Measurements from ENCODE around the gene TOM1L2.
"Not testable (repeated sequence)": the region's sequence is repeated elsewhere in the genome, so short reads cannot be mapped to it uniquely, and the experiment has no call there.

TOM1L2 gene

DNA sequence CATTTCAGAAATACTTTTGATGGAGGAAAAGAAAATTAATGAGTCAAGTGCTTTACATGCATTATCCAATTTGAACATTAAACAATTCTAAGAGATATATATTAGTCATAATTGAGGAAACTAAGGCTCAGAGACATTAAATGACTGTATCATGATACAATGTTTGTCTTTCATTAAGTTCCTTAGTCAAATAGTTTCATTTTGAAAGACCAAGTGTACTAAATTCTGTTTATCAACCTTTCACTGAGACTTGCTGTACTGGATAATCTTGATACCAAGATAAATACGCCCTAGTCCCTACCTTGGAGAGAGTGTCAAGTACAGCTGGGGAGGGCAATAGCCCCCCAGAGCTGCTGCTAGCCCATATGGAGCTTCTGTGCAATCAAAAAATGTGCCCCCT, 24.2 kb downstream of the TOM1L2 start:
- H3K4me3 ChIP-seq (ENCODE audit: low read depth in 1 of 2, low read length in 2 of 2): no peak overlapping the region
- no peaks in the 10 kb centered on the region for H3K27me3 ChIP-seq (ENCODE audit: control insufficient read depth in 1 of 2, insufficient read depth in 2 of 2, low read length in 2 of 2)
- H3K9ac ChIP-seq (ENCODE audit: low read depth in 1 of 2, low read length in 2 of 2): no peak overlapping the region
- no peaks in the 10 kb centered on the region for H3K9me3 ChIP-seq (ENCODE audit: control insufficient read depth in 1 of 2, low read length in 2 of 2)
- H3K27ac ChIP-seq (ENCODE audit: low read depth, low read length): no peak overlapping the region
- H3K4me1 ChIP-seq (ENCODE audit: control insufficient read depth in 1 of 2, insufficient read depth in 2 of 2, low read length in 2 of 2): peaks cover 17 to 22% of the 10 kb centered on the region in 2 donors
- H3K36me3 ChIP-seq (ENCODE audit: control insufficient read depth in 1 of 2, insufficient read depth in 2 of 2, low read length in 2 of 2): no peaks in the 10 kb centered on the region

DNA sequence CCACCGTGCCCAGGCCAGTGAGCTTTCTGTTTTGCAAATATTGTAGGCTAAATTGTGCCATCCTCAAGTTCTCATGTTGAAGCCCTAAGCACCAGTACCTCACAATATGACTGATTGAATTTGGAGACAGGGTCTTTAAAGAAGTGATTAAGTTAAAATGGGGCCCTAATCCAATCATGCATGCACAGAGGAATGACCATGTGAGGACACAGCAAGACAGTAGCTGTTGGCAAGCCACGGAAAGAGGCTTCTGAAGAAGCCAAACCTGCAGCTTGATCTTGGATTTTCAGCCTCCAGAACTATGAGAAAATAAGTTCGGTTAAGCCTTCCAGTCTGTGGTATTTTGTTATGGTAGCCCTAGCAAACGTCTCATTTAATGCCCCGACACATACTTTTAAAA, 24.9 kb downstream of the TOM1L2 start:
- H3K9me3 ChIP-seq (ENCODE audit: control insufficient read depth in 1 of 2, low read length in 2 of 2): no peaks in the 10 kb centered on the region
- H3K4me1 ChIP-seq (ENCODE audit: control insufficient read depth in 1 of 2, insufficient read depth in 2 of 2, low read length in 2 of 2): peaks cover 22 to 29% of the 10 kb centered on the region in 2 donors
- H3K27me3 ChIP-seq (ENCODE audit: control insufficient read depth in 1 of 2, insufficient read depth in 2 of 2, low read length in 2 of 2): no peaks in the 10 kb centered on the region
- no peak overlapping the region for H3K9ac ChIP-seq (ENCODE audit: low read depth in 1 of 2, low read length in 2 of 2)
- H3K27ac ChIP-seq (ENCODE audit: low read depth, low read length): no peak overlapping the region
- H3K4me3 ChIP-seq (ENCODE audit: low read depth in 1 of 2, low read length in 2 of 2): no peak overlapping the region
- H3K36me3 ChIP-seq (ENCODE audit: control insufficient read depth in 1 of 2, insufficient read depth in 2 of 2, low read length in 2 of 2): no peaks in the 10 kb centered on the region

DNA sequence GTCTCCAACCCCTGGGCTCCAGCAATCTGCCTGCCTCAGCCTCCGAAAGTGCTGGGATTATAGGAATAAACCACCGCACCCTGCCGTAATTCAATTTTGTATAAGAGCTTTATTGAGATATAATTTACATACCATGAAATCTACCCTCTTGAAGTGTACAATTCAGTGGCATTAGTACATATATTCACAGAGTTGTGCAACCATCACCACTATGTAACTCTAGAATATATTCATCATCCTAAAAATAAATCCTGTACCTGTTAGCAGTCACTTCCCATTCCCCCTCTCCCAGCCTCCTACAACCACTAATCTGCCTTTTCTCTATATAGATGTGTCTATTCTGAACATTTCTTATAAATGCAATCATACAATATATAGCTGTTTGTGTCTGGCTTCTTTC, 26.1 kb downstream of the TOM1L2 start:
- Histone ChIP-seq H3K9ac (ENCODE audit: low read depth in 1 of 2, low read length in 2 of 2) (no peak overlapping the region), H3K36me3 (ENCODE audit: control insufficient read depth in 1 of 2, insufficient read depth in 2 of 2, low read length in 2 of 2) (no peaks in the 10 kb centered on the region), H3K27ac (ENCODE audit: low read depth, low read length) (no peak overlapping the region), H3K4me1 (ENCODE audit: control insufficient read depth in 1 of 2, insufficient read depth in 2 of 2, low read length in 2 of 2) (peaks cover 29 to 34% of the 10 kb centered on the region in 2 donors), H3K27me3 (ENCODE audit: control insufficient read depth in 1 of 2, insufficient read depth in 2 of 2, low read length in 2 of 2) (no peaks in the 10 kb centered on the region), H3K4me3 (ENCODE audit: low read depth in 1 of 2, low read length in 2 of 2) (no peak overlapping the region), H3K9me3 (ENCODE audit: control insufficient read depth in 1 of 2, low read length in 2 of 2) (no peaks in the 10 kb centered on the region)

DNA sequence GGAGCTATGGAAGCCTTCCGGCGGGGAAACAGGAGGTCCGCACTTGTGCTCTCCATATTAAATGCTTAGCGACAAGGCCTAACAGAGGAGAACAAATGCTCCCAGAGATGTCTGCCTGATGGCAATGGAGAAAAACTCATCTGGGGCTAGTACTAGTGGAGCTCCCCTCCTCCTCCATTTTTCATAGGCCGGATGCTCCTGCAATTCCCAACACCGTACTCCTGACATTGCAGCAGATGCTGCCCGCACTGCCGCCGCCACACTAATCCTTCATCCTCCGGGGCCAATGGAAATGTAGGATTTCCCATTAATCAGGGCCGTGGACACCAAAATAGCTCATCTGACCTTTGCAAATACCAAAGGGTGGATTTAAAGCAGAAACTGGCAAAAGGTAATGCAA, 27.5 kb downstream of the TOM1L2 start:
- Histone ChIP-seq H3K4me1 (ENCODE audit: control insufficient read depth in 1 of 2, insufficient read depth in 2 of 2, low read length in 2 of 2) (peaks cover 38 to 44% of the 10 kb centered on the region in 2 donors), H3K9ac (ENCODE audit: low read depth in 1 of 2, low read length in 2 of 2) (no peak overlapping the region), H3K4me3 (ENCODE audit: low read depth in 1 of 2, low read length in 2 of 2) (no peak overlapping the region), H3K9me3 (ENCODE audit: control insufficient read depth in 1 of 2, low read length in 2 of 2) (no peaks in the 10 kb centered on the region), H3K27ac (ENCODE audit: low read depth, low read length) (no peak overlapping the region), H3K27me3 (ENCODE audit: control insufficient read depth in 1 of 2, insufficient read depth in 2 of 2, low read length in 2 of 2) (no peaks in the 10 kb centered on the region), H3K36me3 (ENCODE audit: control insufficient read depth in 1 of 2, insufficient read depth in 2 of 2, low read length in 2 of 2) (no peaks in the 10 kb centered on the region)

DNA sequence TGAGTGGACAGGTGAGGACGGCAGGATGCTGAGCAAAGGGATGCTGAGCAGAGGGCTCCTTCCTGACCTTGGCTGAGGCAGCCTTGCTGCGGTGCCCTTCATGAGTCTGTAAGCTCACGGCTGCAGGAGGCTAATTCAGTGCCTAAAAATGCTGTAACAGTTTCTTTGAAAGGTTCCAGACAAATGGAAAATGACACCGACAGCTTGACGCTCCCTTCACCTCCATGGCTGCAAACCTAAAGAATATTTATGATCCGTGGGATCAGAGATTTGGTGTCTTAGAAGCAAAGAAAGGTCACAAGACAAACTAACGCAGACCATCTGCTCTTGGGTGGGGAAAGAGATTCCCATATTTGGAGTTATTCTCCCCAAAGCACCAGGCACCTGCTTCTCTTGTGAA, 28.0 kb downstream of the TOM1L2 start:
- H3K9ac ChIP-seq (ENCODE audit: low read depth in 1 of 2, low read length in 2 of 2): no peak overlapping the region
- no peak overlapping the region for H3K4me3 ChIP-seq (ENCODE audit: low read depth in 1 of 2, low read length in 2 of 2)
- H3K36me3 ChIP-seq (ENCODE audit: control insufficient read depth in 1 of 2, insufficient read depth in 2 of 2, low read length in 2 of 2): no peaks in the 10 kb centered on the region
- H3K9me3 ChIP-seq (ENCODE audit: control insufficient read depth in 1 of 2, low read length in 2 of 2): no peaks in the 10 kb centered on the region
- no peaks in the 10 kb centered on the region for H3K27me3 ChIP-seq (ENCODE audit: control insufficient read depth in 1 of 2, insufficient read depth in 2 of 2, low read length in 2 of 2)
- H3K27ac ChIP-seq (ENCODE audit: low read depth, low read length): no peak overlapping the region
- peaks cover 39 to 46% of the 10 kb centered on the region in 2 donors for H3K4me1 ChIP-seq (ENCODE audit: control insufficient read depth in 1 of 2, insufficient read depth in 2 of 2, low read length in 2 of 2)

DNA sequence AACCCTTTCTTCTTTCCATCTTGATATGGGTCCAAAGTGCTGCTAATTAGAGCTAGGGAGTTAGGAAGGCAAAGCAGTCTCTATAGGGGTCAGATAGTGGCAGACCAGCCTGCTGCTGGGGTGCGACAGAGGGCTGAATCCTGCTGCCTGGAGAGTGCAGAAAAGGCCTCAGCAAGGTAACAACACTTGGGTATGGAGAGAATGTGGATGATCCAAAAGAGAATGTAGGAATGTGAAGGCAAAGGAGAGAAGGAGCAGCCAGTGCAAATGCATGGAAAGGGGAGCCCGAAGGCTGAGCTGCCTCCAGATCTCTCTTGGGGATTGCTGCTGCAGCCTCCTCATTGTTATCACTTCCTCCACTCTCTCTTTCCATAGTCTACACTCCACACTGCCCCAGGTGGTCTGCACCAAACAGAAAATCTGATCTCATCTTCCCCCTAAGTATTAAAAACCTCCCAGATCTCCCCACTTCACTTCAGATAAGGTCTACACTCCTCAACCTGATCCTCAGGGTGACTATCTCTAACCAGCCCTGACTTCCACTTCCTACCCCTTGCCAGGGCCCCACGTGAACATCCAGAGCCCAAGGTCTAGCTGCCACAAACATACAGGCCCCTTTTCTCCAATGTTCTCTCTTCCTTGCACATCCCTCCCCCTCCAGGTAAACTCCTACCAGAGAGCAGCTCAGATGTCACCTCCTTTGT, 28.8 kb downstream of the TOM1L2 start:
- Histone ChIP-seq H3K4me1 (ENCODE audit: control insufficient read depth in 1 of 2, insufficient read depth in 2 of 2, low read length in 2 of 2) (peaks cover 46 to 54% of the 10 kb centered on the region in 2 donors), H3K27ac (ENCODE audit: low read depth, low read length) (no peak overlapping the region), H3K36me3 (ENCODE audit: control insufficient read depth in 1 of 2, insufficient read depth in 2 of 2, low read length in 2 of 2) (no peaks in the 10 kb centered on the region), H3K9me3 (ENCODE audit: control insufficient read depth in 1 of 2, low read length in 2 of 2) (no peaks in the 10 kb centered on the region), H3K4me3 (ENCODE audit: low read depth in 1 of 2, low read length in 2 of 2) (peak overlapping the region in 1 of 2 donors; percentile 13), H3K27me3 (ENCODE audit: control insufficient read depth in 1 of 2, insufficient read depth in 2 of 2, low read length in 2 of 2) (no peaks in the 10 kb centered on the region), H3K9ac (ENCODE audit: low read depth in 1 of 2, low read length in 2 of 2) (no peak overlapping the region)

DNA sequence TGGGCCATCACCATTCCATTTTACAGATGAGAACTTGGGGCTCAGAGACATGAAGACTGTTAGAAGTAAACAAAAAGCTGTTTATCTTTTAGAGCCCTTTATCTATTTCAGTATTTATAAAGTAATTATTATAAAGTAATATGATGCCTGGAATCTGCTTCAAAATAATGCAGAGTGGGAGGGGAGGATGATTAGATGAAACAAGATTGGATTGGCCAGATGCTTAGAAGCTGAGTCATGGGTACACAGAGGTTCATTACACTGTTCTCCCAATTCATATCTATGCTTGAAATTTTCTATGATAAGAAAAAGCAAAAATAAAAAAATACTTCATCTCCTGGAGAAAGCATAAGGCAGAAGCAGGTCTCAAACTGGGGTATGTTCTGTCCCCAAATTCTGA, 29.4 kb downstream of the TOM1L2 start:
- peaks cover 49 to 56% of the 10 kb centered on the region in 2 donors for H3K4me1 ChIP-seq (ENCODE audit: control insufficient read depth in 1 of 2, insufficient read depth in 2 of 2, low read length in 2 of 2)
- no peaks in the 10 kb centered on the region for H3K36me3 ChIP-seq (ENCODE audit: control insufficient read depth in 1 of 2, insufficient read depth in 2 of 2, low read length in 2 of 2)
- H3K27me3 ChIP-seq (ENCODE audit: control insufficient read depth in 1 of 2, insufficient read depth in 2 of 2, low read length in 2 of 2): no peaks in the 10 kb centered on the region
- H3K9me3 ChIP-seq (ENCODE audit: control insufficient read depth in 1 of 2, low read length in 2 of 2): no peaks in the 10 kb centered on the region
- no peak overlapping the region for H3K9ac ChIP-seq (ENCODE audit: low read depth in 1 of 2, low read length in 2 of 2)
- H3K27ac ChIP-seq (ENCODE audit: low read depth, low read length): no peak overlapping the region
- H3K4me3 ChIP-seq (ENCODE audit: low read depth in 1 of 2, low read length in 2 of 2): peak overlapping the region in 1 of 2 donors; percentile 13

DNA sequence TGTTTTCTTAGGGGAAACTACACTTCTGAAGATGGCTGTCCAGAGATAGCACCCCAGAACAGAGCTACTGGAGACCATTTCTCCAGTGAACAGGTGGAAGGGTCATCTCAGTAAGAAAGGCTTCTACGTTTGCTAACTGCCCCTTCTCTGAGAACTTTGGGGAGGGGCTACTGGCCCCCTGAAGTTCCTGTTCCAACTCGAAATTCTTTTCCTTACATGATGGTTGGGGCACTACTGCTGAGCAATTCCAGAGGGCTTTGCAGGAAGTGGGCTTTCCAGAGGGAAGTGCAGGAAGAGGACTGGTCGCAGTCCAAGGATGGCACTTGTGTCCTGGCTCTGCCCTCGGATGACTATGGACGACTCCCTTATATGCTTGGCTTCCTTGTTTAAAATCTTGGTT, 31.2 kb downstream of the TOM1L2 start:
- H3K36me3 ChIP-seq (ENCODE audit: control insufficient read depth in 1 of 2, insufficient read depth in 2 of 2, low read length in 2 of 2): no peaks in the 10 kb centered on the region
- H3K27ac ChIP-seq (ENCODE audit: low read depth, low read length): no peak overlapping the region
- no peak overlapping the region for H3K4me3 ChIP-seq (ENCODE audit: low read depth in 1 of 2, low read length in 2 of 2)
- H3K9ac ChIP-seq (ENCODE audit: low read depth in 1 of 2, low read length in 2 of 2): no peak overlapping the region
- H3K4me1 ChIP-seq (ENCODE audit: control insufficient read depth in 1 of 2, insufficient read depth in 2 of 2, low read length in 2 of 2): peaks cover 62 to 73% of the 10 kb centered on the region in 2 donors
- no peaks in the 10 kb centered on the region for H3K27me3 ChIP-seq (ENCODE audit: control insufficient read depth in 1 of 2, insufficient read depth in 2 of 2, low read length in 2 of 2)
- H3K9me3 ChIP-seq (ENCODE audit: control insufficient read depth in 1 of 2, low read length in 2 of 2): no peaks in the 10 kb centered on the region

DNA sequence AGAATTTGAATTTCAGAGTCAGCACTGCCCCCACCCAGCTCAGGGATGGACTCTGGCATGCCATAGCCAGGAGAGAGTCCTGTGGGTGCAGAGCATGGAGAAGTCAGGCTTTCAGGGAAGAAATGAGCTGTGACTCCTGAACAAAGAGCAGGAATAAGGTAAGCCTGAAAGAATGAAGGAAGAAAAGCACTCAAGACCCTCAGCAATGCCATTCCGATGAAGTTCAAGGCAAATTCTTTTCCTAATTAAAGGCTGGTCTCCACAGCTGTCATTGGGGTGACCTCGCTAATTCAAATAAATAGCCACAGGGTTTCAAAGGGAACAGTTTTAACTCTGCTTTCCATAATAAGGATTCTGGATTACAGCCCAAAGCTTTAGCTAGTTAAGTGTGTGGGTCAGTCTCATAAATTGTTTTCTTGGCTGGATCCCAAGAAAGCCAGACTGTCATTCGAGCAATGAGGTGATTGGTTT, 31.7 kb downstream of the TOM1L2 start:
- Histone ChIP-seq H3K36me3 (ENCODE audit: control insufficient read depth in 1 of 2, insufficient read depth in 2 of 2, low read length in 2 of 2) (no peaks in the 10 kb centered on the region), H3K27ac (ENCODE audit: low read depth, low read length) (no peak overlapping the region), H3K4me3 (ENCODE audit: low read depth in 1 of 2, low read length in 2 of 2) (no peak overlapping the region), H3K27me3 (ENCODE audit: control insufficient read depth in 1 of 2, insufficient read depth in 2 of 2, low read length in 2 of 2) (no peaks in the 10 kb centered on the region), H3K9ac (ENCODE audit: low read depth in 1 of 2, low read length in 2 of 2) (no peak overlapping the region), H3K4me1 (ENCODE audit: control insufficient read depth in 1 of 2, insufficient read depth in 2 of 2, low read length in 2 of 2) (peaks cover 65 to 78% of the 10 kb centered on the region in 2 donors), H3K9me3 (ENCODE audit: control insufficient read depth in 1 of 2, low read length in 2 of 2) (no peaks in the 10 kb centered on the region)

DNA sequence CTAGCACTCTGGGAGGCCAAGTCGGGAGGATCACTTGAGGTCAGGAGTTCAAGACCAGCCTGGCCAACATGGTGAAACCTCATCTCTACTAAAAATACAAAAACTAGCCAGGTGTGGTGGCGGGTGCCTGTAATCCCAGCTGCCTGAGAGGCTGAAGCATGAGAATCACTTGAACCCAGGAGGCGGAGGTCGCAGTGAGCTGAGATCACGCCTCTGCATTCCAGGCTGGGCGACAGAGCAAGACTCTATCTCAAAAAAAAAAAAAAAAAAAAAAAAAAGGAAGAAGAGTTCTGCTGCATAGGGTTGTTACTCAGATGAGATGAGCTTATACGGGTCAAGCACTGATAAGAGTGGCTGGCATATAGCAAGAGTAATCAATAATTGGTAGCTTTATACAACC, 32.3 kb downstream of the TOM1L2 start:
- H3K4me1 ChIP-seq (ENCODE audit: control insufficient read depth in 1 of 2, insufficient read depth in 2 of 2, low read length in 2 of 2): peaks cover 69 to 84% of the 10 kb centered on the region in 2 donors
- not testable (repeated sequence) for H3K27me3 ChIP-seq (ENCODE audit: control insufficient read depth in 1 of 2, insufficient read depth in 2 of 2, low read length in 2 of 2); H3K36me3 ChIP-seq (ENCODE audit: control insufficient read depth in 1 of 2, insufficient read depth in 2 of 2, low read length in 2 of 2); H3K9ac ChIP-seq (ENCODE audit: low read depth in 1 of 2, low read length in 2 of 2); H3K4me3 ChIP-seq (ENCODE audit: low read depth in 1 of 2, low read length in 2 of 2); H3K9me3 ChIP-seq (ENCODE audit: control insufficient read depth in 1 of 2, low read length in 2 of 2); H3K27ac ChIP-seq (ENCODE audit: low read depth, low read length)

Data from duodenal mucosa (tissue), 2 donors.